ENCODE data around the gene CTTNBP2NL. TPM values are rescaled to one million over a fixed set of nuclear protein-coding genes. Genes with fewer than 3 reads are reported as not detected.
"Not testable (repeated sequence)": the region's sequence is repeated elsewhere in the genome, so short reads cannot be mapped to it uniquely, and the experiment has no call there.

The CTTNBP2NL gene
- polyA plus RNA-seq, 6 donors from 2014 or later: 0.19 to 2.7 (median 1.0) TPM

DNA sequence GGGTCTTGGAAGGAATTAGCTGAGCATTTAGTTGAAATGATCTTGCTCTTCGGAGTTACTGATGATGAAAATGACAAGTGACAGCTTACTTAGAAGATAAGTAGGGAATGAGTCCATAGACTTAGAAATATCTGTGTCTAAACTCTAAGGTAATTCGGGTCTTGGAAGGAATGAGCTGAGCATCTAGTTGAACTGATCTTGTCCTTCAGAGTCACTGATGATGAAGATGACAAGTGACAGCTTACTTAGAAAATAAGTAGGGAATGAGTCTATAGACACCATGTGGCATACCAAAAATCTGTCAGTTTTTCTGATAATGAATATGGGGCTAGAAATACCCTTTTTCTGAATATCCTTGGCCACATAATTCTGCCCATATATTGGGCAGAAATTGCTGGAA is 14.7 kb downstream of the CTTNBP2NL start:
- ATAC-seq (ENCODE audit: low read depth in 2 of 2) (no peak), DNase-seq (no peak)
- H3K27ac Mint-ChIP-seq: no peak overlapping the region
- peaks cover 0 to 5% of the 10 kb centered on the region in 2 donors for H3K36me3 Mint-ChIP-seq
- H3K4me3 Mint-ChIP-seq: no peak overlapping the region
- no peaks in the 10 kb centered on the region for H3K9me3 Mint-ChIP-seq
- H3K4me1 Mint-ChIP-seq: no peaks in the 10 kb centered on the region
- H3K27me3 Mint-ChIP-seq: peaks cover 0 to 4% (median 0%) of the 10 kb centered on the region in 3 donors

GRCh38 chr1:112417271-112417670 is 21.3 kb downstream of the CTTNBP2NL start:
- DNase-seq (no peak), ATAC-seq (ENCODE audit: low read depth in 2 of 2) (no peak)
- no peaks in the 10 kb centered on the region for H3K27me3 Mint-ChIP-seq
- no peaks in the 10 kb centered on the region for H3K4me1 Mint-ChIP-seq
- H3K4me3 Mint-ChIP-seq: no peak overlapping the region
- peak overlapping the region in 1 of 6 donors; percentile 10 for H3K27ac Mint-ChIP-seq
- peaks cover 0 to 16% of the 10 kb centered on the region in 2 donors for H3K36me3 Mint-ChIP-seq
- no peaks in the 10 kb centered on the region for H3K9me3 Mint-ChIP-seq

DNA sequence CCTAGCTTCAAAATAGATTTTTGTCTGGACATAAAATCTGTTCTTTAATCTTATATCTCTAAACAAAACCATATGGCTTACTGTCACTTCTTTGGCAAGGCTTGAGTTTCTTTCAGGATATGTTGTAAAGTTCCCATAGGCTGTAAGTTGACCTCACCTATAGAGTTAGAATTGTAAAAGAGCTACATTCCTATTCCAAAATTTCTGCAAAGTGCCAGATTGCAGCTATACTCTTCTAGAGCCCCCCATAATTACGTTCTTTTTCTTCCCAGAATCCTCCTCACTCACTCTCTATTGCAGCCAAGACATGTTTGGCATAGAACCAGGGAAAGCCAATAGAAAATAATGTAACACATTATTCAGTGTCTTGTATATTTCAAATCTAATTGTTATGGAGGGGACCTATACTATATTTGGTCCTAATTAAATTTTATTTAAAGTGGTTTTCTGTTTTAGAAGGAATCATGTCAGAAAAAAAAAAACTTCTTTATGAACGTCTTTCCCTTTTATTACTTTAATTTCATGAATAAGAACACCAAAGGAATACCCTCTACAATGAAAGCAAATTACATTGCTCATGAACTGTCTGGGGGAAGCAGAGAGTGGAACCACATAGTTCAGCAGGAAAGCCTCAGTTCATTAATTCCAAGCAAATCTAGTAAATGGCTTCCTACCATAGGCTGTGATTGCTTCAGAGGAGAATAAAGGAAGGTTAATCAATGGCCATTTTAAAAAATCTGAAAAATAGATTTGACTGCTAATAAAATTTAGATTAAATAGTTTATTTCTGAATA is 22.3 kb downstream of the CTTNBP2NL start:
- Mint-ChIP-seq H3K36me3 (peaks cover 0 to 16% of the 10 kb centered on the region in 2 donors), H3K27ac (no peak overlapping the region), H3K27me3 (no peaks in the 10 kb centered on the region), H3K9me3 (no peaks in the 10 kb centered on the region), H3K4me1 (no peaks in the 10 kb centered on the region), H3K4me3 (no peak overlapping the region)
- DNase-seq (no peak), ATAC-seq (ENCODE audit: low read depth in 2 of 2) (no peak)

- no peaks in the 10 kb centered on the region for H3K27me3 Mint-ChIP-seq
- no peaks in the 10 kb centered on the region for H3K9me3 Mint-ChIP-seq
- DNase-seq (no peak), ATAC-seq (ENCODE audit: low read depth in 2 of 2) (no peak)
- H3K4me3 Mint-ChIP-seq: no peak overlapping the region
- no peaks in the 10 kb centered on the region for H3K4me1 Mint-ChIP-seq
- no peak overlapping the region for H3K27ac Mint-ChIP-seq
- peaks cover 0 to 5% of the 10 kb centered on the region in 2 donors for H3K36me3 Mint-ChIP-seq
Measured at GRCh38 chr1:112423207-112423606, 27.2 kb downstream of the CTTNBP2NL start.

DNA sequence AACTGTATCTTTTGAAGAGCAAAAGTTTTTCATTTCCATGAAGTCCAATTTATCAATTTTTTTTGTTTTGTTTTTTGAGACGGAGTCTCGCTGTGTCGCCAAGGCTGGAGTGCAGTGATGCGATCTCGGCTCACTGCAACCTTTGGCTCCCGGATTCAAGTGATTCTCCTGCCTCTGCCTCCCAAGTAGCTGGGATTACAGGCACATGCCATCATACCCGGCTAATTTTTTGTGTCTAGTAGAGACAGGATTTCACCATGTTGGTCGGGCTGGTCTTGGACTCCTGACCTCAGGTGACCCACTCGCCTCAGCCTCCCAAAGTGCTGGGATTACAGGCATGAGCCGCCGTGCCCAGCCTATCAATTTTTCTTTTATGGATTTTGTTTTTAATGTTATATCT is 27.7 kb downstream of the CTTNBP2NL start:
- H3K4me3 Mint-ChIP-seq; H3K4me1 Mint-ChIP-seq; DNase-seq; H3K27ac Mint-ChIP-seq; H3K36me3 Mint-ChIP-seq; ATAC-seq (ENCODE audit: low read depth in 2 of 2); H3K27me3 Mint-ChIP-seq; H3K9me3 Mint-ChIP-seq: not testable (repeated sequence)

- peaks cover 0 to 5% of the 10 kb centered on the region in 2 donors for H3K36me3 Mint-ChIP-seq
- ATAC-seq (ENCODE audit: low read depth in 2 of 2): no peak
- H3K4me1 Mint-ChIP-seq: peaks cover 7 to 19% (median 8%) of the 10 kb centered on the region in 3 donors
- H3K27me3 Mint-ChIP-seq: no peaks in the 10 kb centered on the region
- H3K27ac Mint-ChIP-seq: no peak overlapping the region
- H3K9me3 Mint-ChIP-seq: no peaks in the 10 kb centered on the region
- no peak for DNase-seq
- peak overlapping the region in 1 of 8 donors; percentile 30 for H3K4me3 Mint-ChIP-seq
Measured at GRCh38 chr1:112429749-112430148, 33.7 kb downstream of the CTTNBP2NL start.

DNA sequence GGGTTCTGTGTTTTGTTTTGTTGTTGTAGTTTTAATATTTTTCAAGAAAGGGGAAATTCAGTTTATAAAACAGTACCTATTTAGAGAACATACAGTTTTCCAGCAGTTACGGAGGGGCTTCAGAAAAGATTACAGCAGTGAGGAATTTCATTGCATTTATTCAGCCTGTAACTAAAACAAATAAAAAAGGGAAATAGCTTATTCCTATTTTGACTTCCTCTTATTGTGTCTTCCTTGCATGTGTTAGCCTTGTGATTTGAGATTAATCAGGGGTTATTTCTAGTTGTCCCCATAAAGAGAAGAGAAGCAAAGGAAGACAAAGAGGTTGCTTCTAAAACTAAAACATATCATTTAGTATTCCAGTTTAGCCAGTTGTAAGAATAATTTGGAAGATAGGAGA is 35.0 kb downstream of the CTTNBP2NL start:
- H3K9me3 Mint-ChIP-seq: no peaks in the 10 kb centered on the region
- no peak overlapping the region for H3K4me3 Mint-ChIP-seq
- H3K27ac Mint-ChIP-seq: peak overlapping the region in 2 of 6 donors; percentile 41 to 42
- H3K4me1 Mint-ChIP-seq: peaks cover 7 to 19% (median 8%) of the 10 kb centered on the region in 3 donors
- ATAC-seq (ENCODE audit: low read depth in 2 of 2): peak in 1 of 2 donors; percentile 41
- H3K36me3 Mint-ChIP-seq: no peaks in the 10 kb centered on the region
- peak; percentile 2 for DNase-seq
- H3K27me3 Mint-ChIP-seq: no peaks in the 10 kb centered on the region

DNA sequence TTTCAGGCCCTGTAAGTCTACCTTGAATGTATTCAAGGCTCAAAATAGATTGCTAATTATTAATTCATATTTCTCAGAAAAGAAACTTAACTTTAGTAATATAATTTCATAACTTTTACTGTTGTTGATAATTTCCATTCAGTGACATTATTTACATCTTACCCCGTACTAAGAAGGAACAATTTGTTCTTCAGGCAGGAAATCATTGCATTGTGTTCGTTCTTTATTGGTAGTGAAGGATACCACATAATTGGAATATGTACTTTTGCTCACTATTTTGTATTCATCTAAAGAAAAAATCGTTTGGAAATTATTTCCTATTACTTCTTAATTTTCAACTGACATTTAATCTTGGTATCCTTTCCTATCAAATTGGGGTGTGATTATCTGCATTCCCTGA is 39.4 kb downstream of the CTTNBP2NL start:
- Mint-ChIP-seq H3K9me3 (peaks cover 0 to 3% (median 0%) of the 10 kb centered on the region in 7 donors), H3K27ac (no peak overlapping the region), H3K4me3 (no peak overlapping the region)

DNA sequence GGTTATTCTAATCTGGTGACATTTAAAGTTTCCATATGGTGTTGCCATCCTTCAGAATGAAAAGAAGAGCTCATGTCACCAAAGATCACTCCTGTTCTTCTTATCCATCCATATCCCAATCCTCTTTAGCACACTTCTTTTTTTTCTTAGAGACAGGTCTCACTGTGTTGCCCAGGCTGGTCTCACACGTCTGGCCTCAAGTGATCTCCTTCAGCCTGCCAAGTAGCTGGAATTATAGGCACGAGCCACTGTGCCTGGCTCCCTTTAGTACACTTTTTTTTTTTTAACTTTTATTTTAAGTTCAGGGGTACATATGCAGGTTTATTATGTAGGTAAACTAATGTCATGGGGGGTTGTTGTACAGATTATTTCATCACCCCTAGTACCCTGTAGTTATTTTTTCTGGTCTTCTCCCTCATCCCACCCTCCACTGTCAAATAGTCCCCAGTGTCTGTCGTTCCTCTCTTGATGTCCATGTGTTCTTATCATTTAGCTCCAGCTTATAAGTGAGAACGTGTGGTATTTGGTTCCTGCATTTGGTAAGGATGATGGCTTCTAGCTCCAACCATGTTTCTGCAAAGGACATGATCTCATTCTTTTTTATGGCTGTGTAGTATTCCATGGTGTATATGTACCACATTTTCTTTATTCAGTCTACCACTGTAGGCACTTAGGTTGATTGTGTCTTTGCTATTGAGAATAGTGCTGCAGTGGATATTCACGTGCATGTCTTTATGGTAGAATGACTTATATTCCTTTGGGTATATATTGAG is 40.6 kb downstream of the CTTNBP2NL start:
- ATAC-seq (ENCODE audit: low read depth in 2 of 2): no peak
- Mint-ChIP-seq H3K4me1 (peaks cover 0 to 13% (median 13%) of the 10 kb centered on the region in 3 donors), H3K27me3 (no peaks in the 10 kb centered on the region), H3K9me3 (peaks cover 0 to 3% (median 0%) of the 10 kb centered on the region in 7 donors), H3K27ac (no peak overlapping the region), H3K4me3 (no peak overlapping the region), H3K36me3 (no peaks in the 10 kb centered on the region)
- no peak for DNase-seq

More for the DNA sequence above, 39.4 kb downstream of the CTTNBP2NL start:
- ATAC-seq (ENCODE audit: low read depth in 2 of 2): no peak
- H3K27me3 Mint-ChIP-seq: no peaks in the 10 kb centered on the region
- peaks cover 7 to 22% (median 20%) of the 10 kb centered on the region in 3 donors for H3K4me1 Mint-ChIP-seq
- DNase-seq: no peak
- H3K36me3 Mint-ChIP-seq: no peaks in the 10 kb centered on the region

- not testable (repeated sequence) for DNase-seq; H3K4me3 Mint-ChIP-seq; H3K9me3 Mint-ChIP-seq; H3K36me3 Mint-ChIP-seq; ATAC-seq (ENCODE audit: low read depth in 2 of 2); H3K27me3 Mint-ChIP-seq
- Mint-ChIP-seq H3K27ac (peak overlapping the region in 1 of 6 donors; percentile 66), H3K4me1 (peaks cover 0 to 13% (median 10%) of the 10 kb centered on the region in 3 donors)
Measured at GRCh38 chr1:112438156-112438555, 42.1 kb downstream of the CTTNBP2NL start.

GRCh38 chr1:112439592-112439991 is 43.6 kb downstream of the CTTNBP2NL start:
- ATAC-seq (ENCODE audit: low read depth in 2 of 2) (no peak), DNase-seq (no peak)
- Mint-ChIP-seq H3K9me3 (peaks cover 0 to 3% (median 0%) of the 10 kb centered on the region in 7 donors), H3K36me3 (no peaks in the 10 kb centered on the region), H3K4me3 (no peak overlapping the region), H3K4me1 (peaks cover 0 to 13% (median 10%) of the 10 kb centered on the region in 3 donors), H3K27ac (peak overlapping the region in 1 of 6 donors; percentile 42), H3K27me3 (no peaks in the 10 kb centered on the region)

DNA sequence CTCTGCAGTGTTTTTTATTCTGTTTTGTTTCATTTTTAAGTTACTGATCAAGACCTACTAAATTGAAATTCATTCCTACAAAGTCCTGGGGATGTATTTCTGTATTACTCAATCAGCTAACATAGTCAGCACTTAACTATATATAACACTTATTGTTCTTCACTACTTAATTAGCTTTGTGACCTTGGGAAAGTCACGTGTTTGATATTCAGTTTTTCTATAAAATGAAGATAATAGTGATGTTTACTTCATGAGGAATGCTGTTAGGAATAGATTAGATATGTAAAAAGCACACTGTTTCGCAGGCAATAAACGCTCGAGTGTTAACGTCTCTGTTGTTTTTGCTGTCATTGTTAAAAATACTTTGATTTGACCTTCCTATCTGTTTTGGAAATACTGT is 44.6 kb downstream of the CTTNBP2NL start:
- DNase-seq (no peak), ATAC-seq (ENCODE audit: low read depth in 2 of 2) (no peak)
- H3K9me3 Mint-ChIP-seq: peaks cover 0 to 3% (median 0%) of the 10 kb centered on the region in 7 donors
- no peaks in the 10 kb centered on the region for H3K27me3 Mint-ChIP-seq
- H3K4me3 Mint-ChIP-seq: no peak overlapping the region
- peaks cover 0 to 13% (median 10%) of the 10 kb centered on the region in 3 donors for H3K4me1 Mint-ChIP-seq
- H3K27ac Mint-ChIP-seq: no peak overlapping the region
- H3K36me3 Mint-ChIP-seq: no peaks in the 10 kb centered on the region

DNA sequence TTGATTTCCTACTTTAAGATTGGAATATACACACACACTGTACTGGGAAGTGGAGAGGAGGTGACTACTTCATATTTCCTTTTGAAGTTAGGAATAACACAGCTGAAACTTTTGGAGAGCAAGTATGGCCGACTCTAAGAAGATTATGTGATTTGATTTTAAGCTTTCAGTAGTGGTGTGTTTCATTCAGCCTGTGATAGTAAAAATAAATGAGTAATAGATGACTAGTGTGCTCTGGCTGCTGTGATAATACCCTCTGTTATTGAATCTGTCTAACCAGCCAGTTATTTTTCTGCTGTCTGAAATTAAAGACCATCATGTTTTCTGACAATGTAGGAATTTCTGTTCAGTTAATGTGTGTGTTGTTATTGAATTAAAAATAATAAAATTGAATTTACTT is 48.3 kb downstream of the CTTNBP2NL start:
- no peaks in the 10 kb centered on the region for H3K4me1 Mint-ChIP-seq
- H3K36me3 Mint-ChIP-seq: no peaks in the 10 kb centered on the region
- peaks cover 0 to 1% (median 0%) of the 10 kb centered on the region in 7 donors for H3K9me3 Mint-ChIP-seq
- H3K27ac Mint-ChIP-seq: no peak overlapping the region
- H3K4me3 Mint-ChIP-seq: no peak overlapping the region
- ATAC-seq (ENCODE audit: low read depth in 2 of 2) (no peak), DNase-seq (no peak)
- no peaks in the 10 kb centered on the region for H3K27me3 Mint-ChIP-seq

GRCh38 chr1:112445596-112445995 is 49.6 kb downstream of the CTTNBP2NL start:
- ATAC-seq (ENCODE audit: low read depth in 2 of 2): no peak
- H3K9me3 Mint-ChIP-seq: peaks cover 0 to 1% (median 0%) of the 10 kb centered on the region in 7 donors
- no peaks in the 10 kb centered on the region for H3K4me1 Mint-ChIP-seq

More at GRCh38 chr1:112445596-112445995, 49.6 kb downstream of the CTTNBP2NL start:
- Mint-ChIP-seq H3K4me3 (no peak overlapping the region), H3K27ac (no peak overlapping the region), H3K27me3 (no peaks in the 10 kb centered on the region), H3K36me3 (no peaks in the 10 kb centered on the region)
- DNase-seq: no peak

Measured in naive B cell (primary cell).